AG09319 (cell line): Measurements from ENCODE around the gene KCNJ10.
"Not testable (repeated sequence)": the region's sequence is repeated elsewhere in the genome, so short reads cannot be mapped to it uniquely, and the experiment has no call there.

Experiments
- DNase-seq: peaks from one replicate; pipeline ENCODE4 v3.0.0-alpha.2; 2010; ENCODE audit warnings: low read depth; ENCODE audit errors: extremely low read depth
- TF ChIP-seq, protein P1 (sequence below): IDR thresholded peaks from 2 replicates; pipeline ENCODE4 v1.5.1; 2011; ENCODE audit warnings: low read depth, mild to moderate bottlenecking, inconsistent platforms, low read length, moderate library complexity

KCNJ10 gene

GRCh38 chr1:160114085-160114484 is 44.1 kb upstream of the KCNJ10 start:
- DNase-seq, result no peak
- TF ChIP-seq, protein P1, sequence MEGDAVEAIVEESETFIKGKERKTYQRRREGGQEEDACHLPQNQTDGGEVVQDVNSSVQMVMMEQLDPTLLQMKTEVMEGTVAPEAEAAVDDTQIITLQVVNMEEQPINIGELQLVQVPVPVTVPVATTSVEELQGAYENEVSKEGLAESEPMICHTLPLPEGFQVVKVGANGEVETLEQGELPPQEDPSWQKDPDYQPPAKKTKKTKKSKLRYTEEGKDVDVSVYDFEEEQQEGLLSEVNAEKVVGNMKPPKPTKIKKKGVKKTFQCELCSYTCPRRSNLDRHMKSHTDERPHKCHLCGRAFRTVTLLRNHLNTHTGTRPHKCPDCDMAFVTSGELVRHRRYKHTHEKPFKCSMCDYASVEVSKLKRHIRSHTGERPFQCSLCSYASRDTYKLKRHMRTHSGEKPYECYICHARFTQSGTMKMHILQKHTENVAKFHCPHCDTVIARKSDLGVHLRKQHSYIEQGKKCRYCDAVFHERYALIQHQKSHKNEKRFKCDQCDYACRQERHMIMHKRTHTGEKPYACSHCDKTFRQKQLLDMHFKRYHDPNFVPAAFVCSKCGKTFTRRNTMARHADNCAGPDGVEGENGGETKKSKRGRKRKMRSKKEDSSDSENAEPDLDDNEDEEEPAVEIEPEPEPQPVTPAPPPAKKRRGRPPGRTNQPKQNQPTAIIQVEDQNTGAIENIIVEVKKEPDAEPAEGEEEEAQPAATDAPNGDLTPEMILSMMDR, result no peak

- TF ChIP-seq, protein P1, result no peak
- no peak for DNase-seq
Measured at GRCh38 chr1:160113407-160113806, 43.4 kb upstream of the KCNJ10 start.

DNA sequence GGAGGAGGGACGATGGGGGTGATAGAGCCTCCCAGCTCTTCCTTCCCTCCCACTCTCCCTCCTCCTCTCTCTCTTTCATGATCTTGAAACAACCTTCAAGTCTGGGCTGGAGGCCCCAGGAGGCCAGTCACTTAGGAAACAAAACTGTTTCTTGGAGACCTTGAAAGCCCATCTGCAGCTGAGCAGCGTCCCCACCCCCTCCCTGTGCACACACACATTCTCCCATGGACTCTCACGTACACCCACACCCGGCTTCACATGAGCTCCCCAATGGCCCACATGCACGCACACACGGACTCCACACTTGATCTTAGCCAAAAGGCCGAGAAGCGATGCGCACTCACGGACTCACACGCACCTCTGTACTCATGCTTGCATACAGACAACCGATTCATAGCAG is 42.4 kb upstream of the KCNJ10 start:
- TF ChIP-seq, protein P1, result no peak
- DNase-seq, result no peak

- not testable (repeated sequence) for DNase-seq
Measured at GRCh38 chr1:160111462-160111861, 41.5 kb upstream of the KCNJ10 start.

DNA sequence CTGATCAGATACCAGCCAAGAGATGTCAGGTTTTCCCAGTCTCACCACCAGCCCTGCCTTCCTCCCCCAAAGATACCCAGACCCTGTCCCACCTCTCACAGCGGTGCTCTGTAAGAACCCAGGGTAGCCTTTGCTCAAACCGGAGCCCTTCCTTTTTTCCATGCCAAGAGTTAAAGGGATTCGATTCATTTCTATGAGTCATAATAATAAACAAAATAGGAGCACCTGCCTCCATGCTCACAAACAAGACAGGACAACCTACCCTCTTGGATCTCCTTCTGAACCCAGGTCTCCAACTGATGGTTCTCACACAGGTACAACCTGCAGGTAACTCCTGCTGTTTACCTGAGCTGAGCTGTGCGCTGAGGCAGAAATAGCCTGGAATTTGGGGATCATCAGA is 39.7 kb upstream of the KCNJ10 start:
- TF ChIP-seq, protein P1, result no peak
- DNase-seq, result no peak

DNA sequence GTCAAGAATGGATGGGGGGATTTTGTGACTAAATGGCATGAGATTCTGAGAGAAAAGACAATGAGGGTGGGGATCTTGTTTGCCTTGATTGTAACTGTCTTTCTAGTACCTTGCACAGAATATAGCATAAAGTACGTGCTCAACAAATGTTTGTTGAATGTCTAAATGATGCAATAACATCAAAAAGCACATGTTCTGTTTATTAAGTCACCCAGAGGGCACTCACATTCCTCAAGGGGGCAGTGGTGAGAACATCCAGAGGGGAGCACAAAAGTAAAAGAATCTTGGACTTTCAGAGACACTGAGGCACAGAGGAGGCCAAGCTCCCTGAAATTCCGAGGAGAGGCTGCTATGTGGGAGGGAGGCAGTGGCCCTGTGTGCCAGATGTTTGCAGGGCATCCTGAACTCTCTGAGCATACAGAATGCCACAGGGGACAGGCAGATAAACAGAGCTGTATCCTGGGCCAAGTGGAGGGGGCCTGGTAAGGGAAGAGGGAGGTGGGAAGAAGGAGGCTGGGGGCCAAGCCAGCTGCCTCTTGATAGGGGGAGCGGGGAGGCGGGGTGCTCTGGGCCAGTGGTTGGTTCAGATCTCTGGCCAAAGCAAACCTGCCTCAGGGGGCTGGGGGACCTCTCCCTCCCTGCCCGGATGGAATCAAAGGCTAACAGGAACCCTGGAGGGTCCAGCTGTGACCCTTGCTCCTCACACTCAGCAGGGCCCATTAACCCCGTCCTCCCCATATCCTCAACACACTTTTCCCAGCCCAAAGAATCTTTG is 39.1 kb upstream of the KCNJ10 start:
- no peak for DNase-seq
- TF ChIP-seq, protein P1, result peak; percentile 43

DNA sequence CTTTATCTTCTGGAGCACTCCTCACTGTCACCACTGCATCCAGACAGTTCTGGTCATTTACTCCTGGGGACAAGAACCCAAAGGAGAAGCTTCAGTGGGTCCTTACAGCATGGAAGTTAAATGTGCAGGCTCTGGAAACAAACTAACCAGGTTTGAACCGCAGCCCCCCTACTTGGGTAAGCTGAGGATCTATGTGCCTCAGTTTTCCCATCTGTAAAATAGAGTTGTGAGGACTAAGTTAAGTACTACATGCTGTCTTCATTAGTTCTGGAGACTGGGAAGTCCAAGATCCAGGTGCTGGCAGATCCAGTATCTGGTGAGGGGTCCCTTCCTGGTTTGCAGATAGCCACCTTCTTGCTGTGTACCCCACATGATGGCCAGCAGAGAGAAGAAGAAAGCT is 37.6 kb upstream of the KCNJ10 start:
- no peak for DNase-seq
- TF ChIP-seq, protein P1, result no peak

DNA sequence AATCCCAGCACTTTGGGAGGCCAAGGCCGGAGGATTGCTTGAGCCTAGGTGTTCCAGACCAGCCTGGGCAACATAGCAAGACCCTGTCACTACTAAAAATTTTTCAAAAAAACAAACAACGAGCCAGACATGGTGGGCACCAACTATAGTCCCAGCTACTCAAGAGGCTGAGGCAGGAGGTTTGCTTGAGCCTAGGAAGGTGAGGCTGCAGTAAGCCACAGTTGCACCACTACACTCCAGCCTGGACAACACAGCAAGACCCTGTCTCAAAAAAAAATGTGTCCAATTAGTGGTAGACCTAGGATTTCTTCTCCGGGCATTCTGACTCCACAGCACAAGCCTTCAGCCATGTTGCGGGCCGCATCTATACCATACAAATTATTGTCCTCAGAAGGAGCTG is 35.2 kb upstream of the KCNJ10 start:
- TF ChIP-seq, protein P1, result no peak
- DNase-seq, result no peak
